ENCODE data around the gene ZFP3. TPM values are rescaled to one million over a fixed set of nuclear protein-coding genes. Genes with fewer than 3 reads are reported as not detected.
"Not testable (repeated sequence)": the region's sequence is repeated elsewhere in the genome, so short reads cannot be mapped to it uniquely, and the experiment has no call there.

ZFP3 gene
- total RNA-seq (0.12 and 0.23 TPM in 2 replicates), polyA plus RNA-seq (0.24 and 0.32 TPM in 2 replicates)

DNA sequence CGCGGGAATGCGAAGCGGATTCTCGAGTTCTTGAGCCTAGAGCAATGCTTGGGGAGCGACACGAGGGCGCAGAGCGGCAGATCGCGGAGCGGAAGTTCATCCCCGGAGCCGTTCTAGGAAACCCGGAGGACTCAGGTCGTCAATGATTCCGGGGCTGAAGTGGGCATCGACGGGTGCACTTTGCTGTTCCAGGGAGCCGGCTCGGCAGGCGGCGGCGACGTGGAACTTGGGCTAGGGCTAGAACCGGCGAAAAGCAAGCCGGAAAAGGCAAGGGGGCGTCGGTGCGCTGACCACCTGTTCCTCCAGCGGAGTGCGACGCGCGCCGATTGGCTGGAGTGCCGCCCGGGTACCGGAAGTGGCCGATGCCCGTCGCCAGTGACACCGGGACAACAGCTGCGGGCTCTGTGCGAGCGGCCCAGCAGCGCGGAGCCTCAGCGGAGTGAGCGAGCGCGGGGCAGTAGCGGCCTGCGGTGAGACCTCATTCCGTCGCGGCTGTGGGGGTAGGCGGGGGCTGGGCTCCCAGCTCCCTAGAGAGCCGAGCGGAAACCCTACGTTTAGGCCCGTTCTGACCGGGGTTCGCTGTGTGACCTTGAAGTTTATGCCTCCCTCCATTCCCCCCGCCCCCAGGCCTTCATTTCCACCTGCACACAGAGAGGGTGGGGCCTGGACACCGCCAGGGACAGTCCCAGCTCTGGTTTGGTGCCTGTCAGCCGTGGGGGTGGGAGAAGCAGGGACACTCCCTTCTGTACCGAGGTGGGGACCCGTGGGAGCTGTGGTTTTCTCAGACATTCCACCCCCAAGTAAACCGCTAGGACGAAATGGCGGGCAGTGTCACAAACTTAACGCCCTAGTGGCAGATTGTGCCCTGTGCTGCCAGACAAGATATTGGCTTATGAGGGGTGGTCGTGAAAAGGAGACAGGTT, at the start of gene ZFP3:
Gene ZFP3 (plus strand): TSS at position 362 of the 923 bp plus-strand sequence. CDS start 13,038 bp downstream, outside the sequence.
- Histone ChIP-seq H2AFZ (no peak within 1 kb of the TSS), H3K9me2 (replicated peaks; ENCODE audit: insufficient read depth) (no peaks in the 10 kb centered on the region), H3K79me2 (no peaks in the 10 kb centered on the region), H3K4me1 (ENCODE audit: insufficient read depth) (peaks cover 5% of the 10 kb centered on the region), H3K4me3 (no peak within 1 kb of the TSS), H3K27me3 (no peaks in the 10 kb centered on the region), H3K27ac (no peak within 1 kb of the TSS), H3K36me3 (replicated peaks; ENCODE audit: insufficient read depth, low read depth) (no peaks in the 10 kb centered on the region), H3K4me2 (peak within 1 kb of the TSS; percentile 67), H4K20me1 (ENCODE audit: insufficient read depth, poor library complexity, severe bottlenecking) (no peaks in the 10 kb centered on the region), H3K9me3 (ENCODE audit: low read depth) (no peaks in the 10 kb centered on the region)
- 61% methylated on average over 68 of the region's 75 CpGs for WGBS (ENCODE audit: low lambda C conversion rate, missing lambda C conversion rate)
- DNase-seq (ENCODE audit: low spot score), result peak; percentile 19
- TF ChIP-seq EZH2 (IDR thresholded peaks at IDR 0.05; ENCODE audit: borderline replicate concordance) (no peak), EZH2phosphoT487 (IDR thresholded peaks at IDR 0.05; ENCODE audit: low read depth, severe bottlenecking, unreplicated experiment) (no peak), CTCF (IDR thresholded peaks at IDR 0.05; ENCODE audit: poor library complexity) (no peak)

DNA sequence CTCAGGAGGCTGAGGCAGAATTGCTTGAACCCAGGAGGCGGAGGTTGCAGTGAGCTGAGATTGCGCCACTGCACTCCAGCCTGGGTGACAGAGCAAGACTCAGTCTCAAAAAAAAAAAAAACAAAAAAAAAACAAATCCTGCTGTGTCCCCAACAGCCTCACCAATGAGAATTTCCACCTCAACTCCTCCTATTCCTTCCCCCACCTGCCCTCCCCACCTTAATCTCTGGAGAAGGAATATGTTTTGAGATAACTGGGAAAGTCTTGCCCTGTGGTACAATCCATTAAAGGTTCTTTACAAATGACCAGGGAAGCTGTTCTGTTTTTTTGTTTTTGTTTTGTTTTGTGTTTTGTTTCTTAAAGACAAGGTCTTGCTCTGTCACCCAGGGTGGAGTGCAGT, 48.1 kb upstream of the ZFP3 start:
- not testable (repeated sequence) for H3K27ac ChIP-seq; H3K4me3 ChIP-seq; H3K4me1 ChIP-seq (ENCODE audit: insufficient read depth); H3K79me2 ChIP-seq; H2AFZ ChIP-seq; DNase-seq (ENCODE audit: low spot score); H3K4me2 ChIP-seq; H3K9me3 ChIP-seq (ENCODE audit: low read depth); H4K20me1 ChIP-seq (ENCODE audit: insufficient read depth, poor library complexity, severe bottlenecking); H3K36me3 ChIP-seq (replicated peaks; ENCODE audit: insufficient read depth, low read depth); H3K9me2 ChIP-seq (replicated peaks; ENCODE audit: insufficient read depth)
- WGBS (ENCODE audit: low lambda C conversion rate, missing lambda C conversion rate), result 95% methylated on average over 2 of the region's 2 CpGs
- H3K27me3 ChIP-seq, result peaks cover 12% of the 10 kb centered on the region

DNA sequence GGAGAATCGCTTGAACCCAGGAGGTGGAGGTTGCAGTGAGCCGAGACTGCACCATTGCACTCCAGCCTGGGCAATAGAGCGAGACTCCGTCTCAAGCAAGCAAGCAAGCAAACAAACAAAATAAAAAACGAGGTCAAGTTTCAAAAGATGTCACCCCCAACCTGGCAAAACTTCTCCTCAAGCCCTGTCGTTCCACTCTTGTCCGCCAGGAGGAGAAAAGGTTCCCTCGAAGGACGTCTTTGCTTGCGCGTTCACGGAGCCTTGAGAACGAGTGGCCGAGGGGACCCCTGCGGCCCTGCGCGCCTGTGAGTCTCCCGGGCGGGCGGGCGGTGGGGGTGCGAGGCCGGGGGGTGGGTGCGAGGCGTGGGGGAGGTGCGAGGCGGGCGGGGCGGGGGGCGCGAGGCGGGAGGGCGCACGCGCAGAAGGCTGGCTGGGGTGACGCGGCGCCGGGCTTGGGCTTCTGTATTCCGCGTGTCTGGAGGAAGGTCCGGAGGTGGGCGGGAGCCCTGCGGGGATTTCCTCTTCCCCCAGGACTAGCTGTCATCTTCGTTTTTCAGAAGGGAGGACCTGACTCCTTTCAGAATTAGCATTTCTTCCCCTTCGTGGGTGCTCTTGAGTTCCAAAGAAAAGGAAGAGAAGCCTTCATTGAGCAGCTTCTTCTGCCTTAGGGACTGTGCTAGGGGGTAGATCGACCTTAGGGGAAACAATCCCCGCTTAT, 46.7 kb upstream of the ZFP3 start:
- no peak overlapping the region for H3K4me3 ChIP-seq
- no peaks in the 10 kb centered on the region for H3K79me2 ChIP-seq
- peaks cover 4% of the 10 kb centered on the region for H3K4me1 ChIP-seq (ENCODE audit: insufficient read depth)
- no peaks in the 10 kb centered on the region for H4K20me1 ChIP-seq (ENCODE audit: insufficient read depth, poor library complexity, severe bottlenecking)
- peak overlapping the region; percentile 59 for H2AFZ ChIP-seq
- H3K27me3 ChIP-seq, result peaks cover 16% of the 10 kb centered on the region
- 11% methylated on average over 19 of the region's 48 CpGs for WGBS (ENCODE audit: low lambda C conversion rate, missing lambda C conversion rate)
- TF ChIP-seq EZH2phosphoT487 (IDR thresholded peaks at IDR 0.05; ENCODE audit: low read depth, severe bottlenecking, unreplicated experiment) (no peak), EZH2 (IDR thresholded peaks at IDR 0.05; ENCODE audit: borderline replicate concordance) (no peak), CTCF (IDR thresholded peaks at IDR 0.05; ENCODE audit: poor library complexity) (peak; percentile 71)
- H3K4me2 ChIP-seq, result peak overlapping the region; percentile 76
- no peaks in the 10 kb centered on the region for H3K36me3 ChIP-seq (replicated peaks; ENCODE audit: insufficient read depth, low read depth)
- H3K9me2 ChIP-seq (replicated peaks; ENCODE audit: insufficient read depth), result no peaks in the 10 kb centered on the region
- H3K9me3 ChIP-seq (ENCODE audit: low read depth), result no peaks in the 10 kb centered on the region
- peak overlapping the region; percentile 33 for H3K27ac ChIP-seq
- peak; percentile 91 for DNase-seq (ENCODE audit: low spot score)

- H3K36me3 ChIP-seq (replicated peaks; ENCODE audit: insufficient read depth, low read depth), result no peaks in the 10 kb centered on the region
- TF ChIP-seq EZH2 (IDR thresholded peaks at IDR 0.05; ENCODE audit: borderline replicate concordance), result no peak
- TF ChIP-seq CTCF (IDR thresholded peaks at IDR 0.05; ENCODE audit: poor library complexity), result no peak
- no peak for TF ChIP-seq EZH2phosphoT487 (IDR thresholded peaks at IDR 0.05; ENCODE audit: low read depth, severe bottlenecking, unreplicated experiment)
- 88% methylated on average over 6 of the region's 6 CpGs for WGBS (ENCODE audit: low lambda C conversion rate, missing lambda C conversion rate)
- no peak overlapping the region for H2AFZ ChIP-seq
- H3K4me1 ChIP-seq (ENCODE audit: insufficient read depth), result peaks cover 4% of the 10 kb centered on the region
- no peaks in the 10 kb centered on the region for H4K20me1 ChIP-seq (ENCODE audit: insufficient read depth, poor library complexity, severe bottlenecking)
- H3K4me3 ChIP-seq, result no peak overlapping the region
- no peak for DNase-seq (ENCODE audit: low spot score)
- H3K27ac ChIP-seq, result no peak overlapping the region
- H3K9me3 ChIP-seq (ENCODE audit: low read depth), result no peaks in the 10 kb centered on the region
- H3K27me3 ChIP-seq, result peaks cover 16% of the 10 kb centered on the region
- H3K9me2 ChIP-seq (replicated peaks; ENCODE audit: insufficient read depth), result no peaks in the 10 kb centered on the region
- no peaks in the 10 kb centered on the region for H3K79me2 ChIP-seq
- no peak overlapping the region for H3K4me2 ChIP-seq
These were observed 45.4 kb upstream of the ZFP3 start for GRCh38 chr17:5032865-5033264.

Data from hepatocyte (in vitro differentiated cells).